Measurements from ENCODE around the gene HIP1.
"Not testable (repeated sequence)": the region's sequence is repeated elsewhere in the genome, so short reads cannot be mapped to it uniquely, and the experiment has no call there.

HIP1 gene

GRCh38 chr7:75608451-75609122, 130.2 kb downstream of the HIP1 start:
- Histone ChIP-seq H3K27ac (no peak overlapping the region), H2AFZ (ENCODE audit: low read depth) (no peak overlapping the region), H3K36me3 (ENCODE audit: insufficient read depth) (no peaks in the 10 kb centered on the region), H3K27me3 (ENCODE audit: insufficient read depth, low read depth) (no peaks in the 10 kb centered on the region), H3K4me1 (ENCODE audit: low read depth, poor library complexity, severe bottlenecking) (no peaks in the 10 kb centered on the region), H4K20me1 (ENCODE audit: insufficient read depth) (no peaks in the 10 kb centered on the region), H3K4me2 (no peak overlapping the region), H3K79me2 (ENCODE audit: insufficient read depth, low read depth) (no peaks in the 10 kb centered on the region), H3K4me3 (IDR thresholded peaks at IDR 0.05; ENCODE audit: insufficient read depth, low read depth, low read length) (no peak overlapping the region), H3K9ac (no peak overlapping the region)
- no peak for TF ChIP-seq CTCF (conservative IDR thresholded peaks at IDR 0.05; ENCODE audit: low read depth, low read length)

- H4K20me1 ChIP-seq (ENCODE audit: insufficient read depth): no peaks in the 10 kb centered on the region
- no peak overlapping the region for H2AFZ ChIP-seq (ENCODE audit: low read depth)
- no peaks in the 10 kb centered on the region for H3K4me1 ChIP-seq (ENCODE audit: low read depth, poor library complexity, severe bottlenecking)
- no peaks in the 10 kb centered on the region for H3K79me2 ChIP-seq (ENCODE audit: insufficient read depth, low read depth)
- H3K9ac ChIP-seq: no peak overlapping the region
- H3K4me3 ChIP-seq (IDR thresholded peaks at IDR 0.05; ENCODE audit: insufficient read depth, low read depth, low read length): no peak overlapping the region
- TF ChIP-seq CTCF (conservative IDR thresholded peaks at IDR 0.05; ENCODE audit: low read depth, low read length): no peak
- no peak overlapping the region for H3K4me2 ChIP-seq
- no peaks in the 10 kb centered on the region for H3K27me3 ChIP-seq (ENCODE audit: insufficient read depth, low read depth)
- no peaks in the 10 kb centered on the region for H3K36me3 ChIP-seq (ENCODE audit: insufficient read depth)
- no peak overlapping the region for H3K27ac ChIP-seq
These were observed 134.3 kb downstream of the HIP1 start for GRCh38 chr7:75604408-75604807.

GRCh38 chr7:75602831-75603230, 135.9 kb downstream of the HIP1 start:
- H3K4me3 ChIP-seq (IDR thresholded peaks at IDR 0.05; ENCODE audit: insufficient read depth, low read depth, low read length); H2AFZ ChIP-seq (ENCODE audit: low read depth); H3K27ac ChIP-seq; H3K4me1 ChIP-seq (ENCODE audit: low read depth, poor library complexity, severe bottlenecking); H3K9ac ChIP-seq; H3K4me2 ChIP-seq; H3K36me3 ChIP-seq (ENCODE audit: insufficient read depth); H4K20me1 ChIP-seq (ENCODE audit: insufficient read depth); H3K79me2 ChIP-seq (ENCODE audit: insufficient read depth, low read depth); H3K27me3 ChIP-seq (ENCODE audit: insufficient read depth, low read depth): not testable (repeated sequence)

- no peaks in the 10 kb centered on the region for H3K4me1 ChIP-seq (ENCODE audit: low read depth, poor library complexity, severe bottlenecking)
- TF ChIP-seq CTCF (conservative IDR thresholded peaks at IDR 0.05; ENCODE audit: low read depth, low read length): no peak
- H2AFZ ChIP-seq (ENCODE audit: low read depth): no peak overlapping the region
- no peaks in the 10 kb centered on the region for H3K36me3 ChIP-seq (ENCODE audit: insufficient read depth)
- no peak overlapping the region for H3K27ac ChIP-seq
- H3K4me2 ChIP-seq: no peak overlapping the region
- H4K20me1 ChIP-seq (ENCODE audit: insufficient read depth): no peaks in the 10 kb centered on the region
- H3K9ac ChIP-seq: no peak overlapping the region
- H3K4me3 ChIP-seq (IDR thresholded peaks at IDR 0.05; ENCODE audit: insufficient read depth, low read depth, low read length): no peak overlapping the region
- H3K27me3 ChIP-seq (ENCODE audit: insufficient read depth, low read depth): no peaks in the 10 kb centered on the region
- no peaks in the 10 kb centered on the region for H3K79me2 ChIP-seq (ENCODE audit: insufficient read depth, low read depth)
These were observed 137.2 kb downstream of the HIP1 start for GRCh38 chr7:75601539-75601938.

GRCh38 chr7:75600748-75601147, 138.0 kb downstream of the HIP1 start:
- H3K79me2 ChIP-seq (ENCODE audit: insufficient read depth, low read depth); H3K36me3 ChIP-seq (ENCODE audit: insufficient read depth); H3K4me1 ChIP-seq (ENCODE audit: low read depth, poor library complexity, severe bottlenecking); H2AFZ ChIP-seq (ENCODE audit: low read depth); H3K9ac ChIP-seq; H3K4me2 ChIP-seq; H4K20me1 ChIP-seq (ENCODE audit: insufficient read depth); H3K27me3 ChIP-seq (ENCODE audit: insufficient read depth, low read depth); H3K4me3 ChIP-seq (IDR thresholded peaks at IDR 0.05; ENCODE audit: insufficient read depth, low read depth, low read length); H3K27ac ChIP-seq: not testable (repeated sequence)

Data from KMS-11 (cell line).